NCI-H1694 (cell line): Measurements from ENCODE around the gene COL4A4.

ENCODE experiments used
- DNase-seq: peaks from one replicate; lab custom pipeline; 2025; lab: John Stamatoyannopoulos, UW

The COL4A4 gene

DNA sequence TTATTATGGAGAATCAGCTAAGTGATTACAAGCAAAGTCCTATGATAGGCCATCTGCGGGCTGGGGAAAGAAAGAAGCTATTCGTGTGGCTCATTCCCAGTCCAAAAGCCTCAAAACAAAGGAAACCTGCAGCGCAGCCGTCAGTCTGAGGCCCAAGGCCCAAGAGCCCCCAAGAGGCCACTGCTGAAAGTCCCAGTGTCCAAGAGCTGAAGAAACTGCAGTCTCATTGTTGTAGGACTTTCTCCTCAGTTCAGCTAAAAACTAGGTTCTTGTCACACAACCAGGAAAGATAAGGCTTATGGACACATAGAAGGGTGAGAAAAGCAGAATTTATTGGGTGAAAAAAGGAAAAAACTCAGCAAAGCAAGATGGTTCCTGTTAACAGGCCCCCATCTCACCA is 185.0 kb downstream of the COL4A4 start:
- no peak for DNase-seq

DNA sequence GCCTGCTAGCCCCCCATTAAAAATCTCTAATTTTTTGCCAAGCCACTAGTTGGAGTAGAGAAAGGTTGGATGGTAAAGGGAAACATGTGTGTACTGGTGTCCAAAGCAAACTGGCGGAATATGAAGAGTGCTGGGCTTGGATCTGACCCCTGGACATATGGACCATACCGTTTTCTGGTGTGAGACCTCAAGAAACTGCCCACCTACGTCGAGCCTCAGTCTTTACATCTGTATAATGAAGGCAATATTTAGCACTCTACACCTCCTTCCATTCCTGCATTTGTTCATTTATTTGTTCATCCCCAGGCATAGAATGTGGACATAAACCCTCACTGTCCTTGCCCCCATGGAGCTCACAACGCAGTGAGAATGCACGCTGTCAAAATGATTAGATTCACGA is 185.7 kb downstream of the COL4A4 start:
- DNase-seq: no peak

DNA sequence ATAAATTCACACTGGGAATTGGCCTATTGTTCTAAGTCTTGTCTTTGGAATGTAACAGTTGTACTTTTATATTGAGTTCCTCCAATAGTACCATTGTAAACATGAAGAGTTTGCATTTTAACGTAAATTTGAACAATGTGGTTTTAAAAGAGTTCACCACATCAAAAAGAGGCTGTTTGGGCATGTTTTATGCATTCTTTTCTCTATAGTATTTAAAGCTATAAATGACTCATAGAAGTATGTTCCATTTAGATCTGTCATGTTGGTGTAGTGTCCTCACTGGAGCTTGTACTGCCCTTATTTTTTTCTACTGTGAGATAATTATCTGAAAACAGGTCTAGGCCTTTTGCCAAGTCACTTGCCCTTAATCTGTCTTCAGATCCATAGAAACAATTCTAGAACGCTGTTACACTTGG is 186.2 kb downstream of the COL4A4 start:
- no peak for DNase-seq

DNA sequence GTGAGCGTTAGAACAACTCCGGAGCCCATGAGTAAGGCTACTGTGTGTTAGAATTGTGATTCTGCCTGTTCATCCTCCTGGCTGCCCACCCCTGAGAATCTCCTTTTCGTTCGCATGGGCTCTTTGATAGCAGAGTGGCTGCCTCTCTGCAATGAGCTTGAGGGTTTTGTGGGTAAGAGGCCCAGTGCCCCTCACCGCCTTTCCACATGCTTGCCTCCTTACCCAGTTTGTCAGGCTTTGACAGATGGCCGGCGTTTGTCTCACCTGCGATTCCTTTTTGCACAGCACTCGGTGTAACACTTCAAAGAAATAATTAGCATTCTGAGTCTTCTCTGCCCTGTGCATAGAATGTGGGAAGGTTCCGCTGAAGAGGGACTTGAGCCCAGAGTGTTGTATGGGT is 190.2 kb downstream of the COL4A4 start:
- no peak for DNase-seq

DNA sequence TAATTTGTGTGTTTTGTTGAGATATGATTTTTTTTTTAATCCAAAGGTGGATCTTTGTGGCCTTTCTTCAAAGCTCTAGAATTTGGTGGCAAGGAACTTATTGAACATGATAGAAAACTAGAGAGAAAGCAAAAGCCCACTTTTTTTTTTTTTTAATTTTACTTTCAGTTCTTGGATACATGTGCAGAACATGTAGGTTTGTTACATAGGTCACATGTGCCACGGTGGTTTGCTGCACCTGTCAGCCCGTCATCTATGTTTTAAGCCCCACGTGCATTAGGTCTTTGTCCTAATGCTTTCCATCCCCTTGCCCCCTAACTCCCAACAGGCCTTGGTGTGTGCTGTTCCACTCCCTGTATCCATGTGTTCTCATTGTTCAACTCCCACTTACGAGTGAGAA is 192.2 kb downstream of the COL4A4 start:
- no peak for DNase-seq

DNA sequence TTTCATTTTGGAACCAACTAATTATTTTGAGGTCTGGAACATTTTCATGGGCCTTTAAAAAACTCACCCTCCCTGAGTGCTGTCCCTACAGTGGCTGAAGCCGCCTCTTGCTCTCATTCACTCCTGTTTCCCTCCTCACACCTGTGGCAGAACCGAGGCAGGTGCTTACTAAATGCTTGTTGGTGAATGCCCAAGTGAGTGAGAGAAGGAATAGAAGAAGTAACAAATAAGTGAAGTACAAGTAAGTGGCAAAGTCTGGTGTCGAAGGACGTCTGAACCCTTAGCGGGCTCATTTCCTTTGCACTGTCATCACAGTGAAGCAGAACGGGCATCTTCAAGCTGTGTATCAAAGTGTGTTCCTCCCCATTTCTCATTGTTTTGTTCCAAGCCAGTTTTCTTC is 192.9 kb downstream of the COL4A4 start:
- no peak for DNase-seq

DNA sequence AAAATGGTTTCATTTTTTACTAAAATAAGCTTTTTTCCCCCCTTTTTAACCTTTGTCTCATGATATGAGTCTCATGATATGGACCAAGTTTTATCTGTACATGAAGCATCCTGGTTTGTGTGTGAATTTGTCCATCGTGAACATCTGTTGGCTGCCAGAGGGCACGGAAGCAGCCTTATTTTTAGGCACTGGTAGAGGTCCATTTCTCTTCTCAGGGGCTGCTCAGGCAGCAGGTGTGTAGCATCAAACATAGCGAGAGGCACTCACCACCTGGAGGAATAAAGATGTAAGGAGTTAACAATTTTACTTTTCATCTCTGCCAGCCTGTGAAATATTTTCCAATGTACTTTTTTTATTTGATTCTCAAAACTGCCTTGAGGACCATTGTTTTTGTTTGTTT is 193.6 kb downstream of the COL4A4 start:
- DNase-seq: no peak

DNA sequence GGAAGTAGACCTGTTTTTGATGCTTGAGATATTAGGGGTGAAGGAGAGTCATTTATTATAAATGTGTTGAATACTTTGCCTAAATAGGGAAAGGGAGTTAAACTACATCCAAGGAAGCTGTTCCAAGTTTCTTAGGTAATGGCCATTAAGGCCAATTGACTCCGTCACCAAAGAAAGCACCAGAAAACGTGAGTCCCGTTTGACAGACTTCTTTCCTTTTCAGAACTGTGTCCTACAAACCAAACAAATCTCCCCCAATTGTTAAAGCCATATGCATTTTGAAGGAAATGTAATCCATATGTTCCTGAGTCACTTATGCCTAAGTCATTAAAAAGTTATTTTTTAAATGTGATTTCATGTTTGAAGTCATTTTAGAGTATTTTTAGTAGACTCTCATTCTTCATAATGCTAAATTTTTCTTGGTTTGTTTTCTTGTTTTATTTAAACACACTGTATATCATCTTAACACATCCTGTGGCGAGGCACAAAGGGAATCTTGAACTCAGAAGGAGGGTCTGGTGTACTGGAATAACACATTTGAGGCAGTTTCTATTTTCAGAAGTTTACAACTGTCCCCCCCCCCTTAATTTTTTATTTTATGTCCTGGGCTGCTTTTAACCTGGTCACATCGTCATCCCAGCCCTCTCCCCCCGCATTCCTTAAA is 194.5 kb downstream of the COL4A4 start:
- DNase-seq: no peak

DNA sequence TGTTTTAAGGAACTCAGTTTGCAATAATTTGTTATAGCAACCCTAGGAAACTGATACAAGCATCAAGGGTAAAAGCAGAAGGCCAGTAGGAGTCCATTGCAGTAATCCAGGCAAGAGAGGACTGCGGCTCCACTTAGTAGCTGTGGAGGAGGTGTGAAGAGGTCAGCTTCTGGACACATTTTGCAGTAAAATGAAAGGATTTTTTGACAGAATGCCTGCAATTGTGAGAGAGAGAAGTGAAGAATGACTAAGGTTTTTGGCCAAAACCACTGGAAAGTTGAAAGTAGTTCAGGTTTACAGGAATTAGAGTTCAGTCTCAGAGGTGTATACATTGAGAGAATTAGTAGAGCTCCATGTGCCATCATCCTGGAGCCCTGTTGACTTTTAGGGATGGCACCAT is 198.6 kb downstream of the COL4A4 start:
- no peak for DNase-seq

DNA sequence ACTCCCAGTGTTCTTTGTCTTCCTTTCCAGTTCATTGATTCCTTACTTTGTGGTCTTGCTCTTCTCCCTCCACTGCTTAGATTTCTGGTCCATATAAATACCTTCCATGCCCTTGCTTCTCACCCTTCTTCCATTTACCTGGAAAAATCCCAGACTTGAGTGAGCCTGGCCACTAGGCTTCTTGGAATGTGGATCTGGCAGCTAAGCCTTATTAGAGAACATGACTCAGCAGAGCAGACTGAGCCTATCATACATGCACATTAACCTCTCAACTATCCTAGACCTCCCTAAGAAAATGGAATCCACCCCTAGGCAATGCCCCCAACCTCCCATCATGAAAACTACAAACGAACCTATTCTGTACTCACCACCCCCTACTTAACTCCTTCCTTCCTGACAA is 200.5 kb downstream of the COL4A4 start:
- DNase-seq: no peak

DNA sequence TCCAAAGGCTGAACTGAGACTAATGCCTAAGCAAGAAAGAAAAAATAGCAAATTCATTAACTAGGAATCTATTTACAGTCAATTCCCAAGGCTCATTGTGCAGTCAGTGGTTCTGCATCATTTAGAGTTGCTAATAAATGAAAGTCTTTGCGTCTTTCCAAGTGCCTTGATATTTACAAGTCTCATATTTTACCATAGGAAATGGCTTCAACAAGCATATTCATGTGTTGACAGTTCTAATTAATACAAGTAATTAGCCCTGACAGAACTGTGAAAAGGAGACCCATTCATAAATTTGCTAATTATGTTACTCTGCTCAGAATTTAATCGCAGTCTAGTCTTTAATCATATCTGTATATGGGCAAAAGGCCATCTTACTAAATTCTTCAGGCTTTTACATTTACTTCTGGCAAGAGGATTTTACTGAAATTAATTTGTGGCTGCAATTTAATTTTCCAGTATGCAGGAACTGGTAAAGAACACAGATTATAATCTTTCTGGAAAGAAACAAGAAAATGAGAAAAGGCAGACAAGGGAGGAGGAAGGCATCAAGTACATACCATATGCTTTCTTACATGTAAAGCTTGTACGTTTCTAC is 201.7 kb downstream of the COL4A4 start:
- no peak for DNase-seq

DNA sequence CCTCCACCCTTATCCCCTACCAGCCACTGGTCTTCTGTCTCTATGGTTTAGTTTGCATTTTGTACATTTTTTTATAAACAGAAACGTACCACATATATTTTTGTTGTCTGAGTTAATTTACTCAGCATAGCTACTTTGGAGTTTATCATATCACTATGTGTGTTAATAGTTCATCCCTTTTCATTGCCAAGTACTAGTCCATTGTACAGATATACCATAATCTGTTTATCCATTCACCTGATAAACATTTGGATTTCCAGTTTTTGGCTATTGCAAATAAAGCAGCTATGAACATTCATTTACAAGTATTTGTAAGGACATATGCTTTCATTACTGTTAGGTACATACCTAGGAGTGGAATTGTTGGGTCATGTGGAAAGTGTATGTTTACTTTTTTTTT is 204.6 kb downstream of the COL4A4 start:
- no peak for DNase-seq

DNA sequence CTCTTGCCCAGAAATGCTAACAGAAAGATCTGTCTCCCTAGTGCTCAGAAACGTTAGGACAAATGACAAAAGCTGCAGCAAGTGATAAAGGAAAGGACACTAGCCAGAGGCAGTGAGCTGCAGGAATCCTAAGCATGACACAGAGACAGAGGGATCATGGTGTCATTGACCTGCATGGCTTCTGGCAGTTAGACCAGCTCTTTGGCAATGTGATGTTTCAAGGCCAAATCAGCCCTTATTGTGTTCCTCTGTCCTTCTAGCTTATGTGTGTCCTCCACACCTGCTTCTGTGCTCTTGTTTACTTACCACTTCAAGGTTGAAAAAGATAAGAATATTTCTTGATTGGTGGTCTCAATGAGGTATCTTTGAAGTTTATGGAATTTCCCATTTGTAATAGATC is 207.3 kb downstream of the COL4A4 start:
- no peak for DNase-seq

DNA sequence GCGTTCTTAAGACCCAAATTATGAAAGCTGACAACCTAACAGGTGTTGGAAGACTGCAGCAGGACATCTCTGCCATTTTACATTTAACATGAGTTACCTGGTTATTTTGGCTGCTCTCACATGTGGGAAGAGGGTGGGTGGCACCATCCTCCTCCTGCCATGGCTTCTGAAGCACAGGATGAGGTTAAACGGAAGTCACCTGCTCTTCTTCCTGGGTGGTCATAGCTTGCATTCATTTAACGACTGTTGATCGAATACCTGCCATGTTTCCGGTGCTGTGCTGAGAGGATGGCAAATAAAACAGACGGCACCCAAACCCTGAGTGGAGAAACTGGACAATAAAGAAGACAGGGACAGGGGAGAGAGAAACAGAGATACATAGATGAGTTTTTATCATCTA is 210.2 kb downstream of the COL4A4 start:
- no peak for DNase-seq

DNA sequence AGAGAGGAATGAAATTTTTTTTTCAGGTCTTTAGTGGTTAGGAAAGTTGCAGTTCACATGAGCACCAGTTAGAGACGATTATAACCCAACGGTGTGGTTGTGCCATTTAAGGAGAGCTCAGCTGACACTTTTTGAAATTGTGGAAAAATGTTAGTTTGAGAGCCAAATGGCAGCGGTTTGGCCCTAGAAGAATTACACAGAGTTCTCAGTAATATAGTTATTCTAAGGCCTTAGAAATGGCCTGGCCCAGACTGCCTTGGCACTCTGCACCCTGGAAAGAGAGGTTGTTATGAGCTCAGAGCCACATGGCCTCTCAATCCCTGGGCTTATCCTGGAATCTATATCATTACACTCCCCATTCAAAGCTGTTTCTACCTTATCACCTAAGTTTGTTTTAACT is 210.8 kb downstream of the COL4A4 start:
- DNase-seq: no peak
